GM13977 (cell line): ENCODE data around the gene DECR2.

Source experiments
- DNase-seq: peaks from one replicate; pipeline ENCODE4 v3.0.0; 2012; ENCODE audit warnings: low spot score
- in situ Hi-C: fragments of 300-500 bp; cut with MboI; formaldehyde crosslinking; loops from one replicate; pipeline ENCODE4 v1.12.0; 2022; ENCODE audit warnings: low sequenced_read_pairs, low pct_unique_long_range_greater_than_20kb, mixed read lengths, inconsistent platforms; ENCODE audit not compliant: unreplicated experiment
- TF ChIP-seq, protein P1 (sequence below): IDR thresholded peaks from 2 replicates; pipeline ENCODE4 v1.5.1; 2012; ENCODE audit warnings: mild to moderate bottlenecking, control low read depth; ENCODE audit not compliant: insufficient read depth; ENCODE audit errors: extremely low read depth, missing control alignments

The DECR2 gene

DNA sequence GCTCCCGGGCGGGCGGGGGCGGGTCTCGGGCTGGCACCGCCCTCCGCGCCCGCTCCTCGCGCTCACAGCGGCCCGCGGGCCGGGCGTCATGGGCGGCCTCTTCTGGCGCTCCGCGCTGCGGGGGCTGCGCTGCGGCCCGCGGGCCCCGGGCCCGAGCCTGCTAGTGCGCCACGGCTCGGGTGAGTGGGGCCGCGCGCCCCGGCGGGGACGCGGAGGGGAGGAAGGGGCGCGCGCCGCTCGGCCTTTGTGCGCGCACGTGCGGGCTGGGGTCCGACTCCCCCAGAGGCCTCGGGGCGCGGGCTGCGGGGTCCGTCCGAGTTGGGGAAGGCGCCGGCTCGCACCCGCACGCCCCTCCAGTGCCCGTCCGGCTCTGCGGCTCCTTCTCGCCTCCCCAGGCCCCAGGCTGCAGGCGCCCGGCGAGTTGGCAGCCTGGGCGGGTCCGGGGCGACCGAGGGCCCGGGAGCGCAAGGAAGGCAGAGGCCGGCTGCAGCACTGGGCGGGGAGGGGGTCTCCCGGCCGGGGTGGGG lies 4.5 kb upstream of the DECR2 start, which contains the start of gene NME4:
Gene NME4 (plus strand): TSS at position 65 of the 527 bp plus-strand sequence. CDS start 24 bp downstream, at position 89.
- in situ Hi-C loops, result no loop called here
- TF ChIP-seq, protein P1, sequence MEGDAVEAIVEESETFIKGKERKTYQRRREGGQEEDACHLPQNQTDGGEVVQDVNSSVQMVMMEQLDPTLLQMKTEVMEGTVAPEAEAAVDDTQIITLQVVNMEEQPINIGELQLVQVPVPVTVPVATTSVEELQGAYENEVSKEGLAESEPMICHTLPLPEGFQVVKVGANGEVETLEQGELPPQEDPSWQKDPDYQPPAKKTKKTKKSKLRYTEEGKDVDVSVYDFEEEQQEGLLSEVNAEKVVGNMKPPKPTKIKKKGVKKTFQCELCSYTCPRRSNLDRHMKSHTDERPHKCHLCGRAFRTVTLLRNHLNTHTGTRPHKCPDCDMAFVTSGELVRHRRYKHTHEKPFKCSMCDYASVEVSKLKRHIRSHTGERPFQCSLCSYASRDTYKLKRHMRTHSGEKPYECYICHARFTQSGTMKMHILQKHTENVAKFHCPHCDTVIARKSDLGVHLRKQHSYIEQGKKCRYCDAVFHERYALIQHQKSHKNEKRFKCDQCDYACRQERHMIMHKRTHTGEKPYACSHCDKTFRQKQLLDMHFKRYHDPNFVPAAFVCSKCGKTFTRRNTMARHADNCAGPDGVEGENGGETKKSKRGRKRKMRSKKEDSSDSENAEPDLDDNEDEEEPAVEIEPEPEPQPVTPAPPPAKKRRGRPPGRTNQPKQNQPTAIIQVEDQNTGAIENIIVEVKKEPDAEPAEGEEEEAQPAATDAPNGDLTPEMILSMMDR, result no peak
- DNase-seq, result peak; percentile 74

DNA sequence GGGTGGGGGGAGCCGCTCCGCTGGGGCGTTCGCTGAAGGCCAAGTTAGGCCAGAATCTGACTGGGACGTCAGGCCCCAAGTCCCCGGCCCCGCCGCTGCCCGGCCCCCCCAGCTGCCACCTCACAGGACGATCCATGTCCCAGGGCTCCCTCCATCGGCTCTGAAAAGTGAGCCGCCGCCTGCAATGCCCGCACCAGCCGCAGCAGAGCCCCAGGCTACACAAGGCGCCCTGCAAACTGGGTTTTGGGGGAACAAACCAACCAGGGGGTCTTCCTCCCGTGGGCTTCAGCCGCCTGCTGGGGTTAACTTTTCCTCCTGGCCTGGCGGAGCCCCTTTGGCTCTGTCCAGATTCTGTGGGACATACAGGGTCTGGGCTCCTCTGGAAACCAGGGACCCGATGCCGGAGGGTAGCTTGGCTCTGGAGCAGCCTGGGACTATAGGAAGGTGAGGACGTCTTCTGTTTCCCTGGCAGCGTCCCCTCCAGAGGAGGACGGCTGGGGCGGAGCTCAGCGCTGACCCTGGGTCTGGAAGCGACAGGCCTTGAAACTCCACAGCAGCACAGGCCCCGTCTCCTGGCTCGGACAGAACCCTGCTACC lies 3.9 kb upstream of the DECR2 start:
- TF ChIP-seq, protein P1, result no peak
- in situ Hi-C loops, result no loop called here

DNA sequence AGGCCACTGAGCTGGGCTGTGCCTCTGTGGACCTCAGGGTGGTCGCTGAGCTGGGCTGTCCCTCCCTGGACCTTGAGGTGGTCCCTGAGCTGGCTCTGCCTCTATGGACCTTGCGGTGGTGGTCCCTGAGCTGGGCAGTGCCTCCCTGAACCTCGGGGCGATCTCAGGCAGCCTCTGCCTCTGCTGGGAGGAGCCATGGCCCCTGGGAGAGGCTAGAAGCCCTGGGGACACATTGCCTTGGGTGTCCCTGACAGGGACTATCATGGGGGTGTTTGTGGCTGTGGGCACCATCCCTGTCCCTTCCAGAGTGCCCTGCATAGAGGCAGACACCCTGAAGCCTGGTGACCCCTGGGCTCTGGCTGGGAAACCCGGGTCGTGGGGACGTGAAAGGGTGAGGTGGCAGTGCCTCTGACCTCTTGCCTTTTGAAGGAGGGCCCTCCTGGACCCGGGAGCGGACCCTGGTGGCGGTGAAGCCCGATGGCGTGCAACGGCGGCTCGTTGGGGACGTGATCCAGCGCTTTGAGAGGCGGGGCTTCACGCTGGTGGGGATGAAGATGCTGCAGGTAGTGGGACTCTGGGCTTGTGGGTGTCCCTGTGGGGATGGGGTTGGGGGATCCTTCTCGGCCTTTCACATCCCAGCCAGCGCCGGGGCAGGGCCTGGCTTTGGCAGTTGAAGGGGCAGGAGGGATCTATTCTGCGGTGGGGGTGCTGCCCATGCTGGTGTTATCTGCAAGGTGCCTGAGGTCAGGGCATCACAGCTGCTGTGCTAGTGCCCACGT lies 2.9 kb upstream of the DECR2 start:
- no peak for DNase-seq
- in situ Hi-C loops, result no loop called here
- TF ChIP-seq, protein P1, result no peak

More for the DNA sequence above, 3.9 kb upstream of the DECR2 start:
- peak; percentile 60 for DNase-seq

DNA sequence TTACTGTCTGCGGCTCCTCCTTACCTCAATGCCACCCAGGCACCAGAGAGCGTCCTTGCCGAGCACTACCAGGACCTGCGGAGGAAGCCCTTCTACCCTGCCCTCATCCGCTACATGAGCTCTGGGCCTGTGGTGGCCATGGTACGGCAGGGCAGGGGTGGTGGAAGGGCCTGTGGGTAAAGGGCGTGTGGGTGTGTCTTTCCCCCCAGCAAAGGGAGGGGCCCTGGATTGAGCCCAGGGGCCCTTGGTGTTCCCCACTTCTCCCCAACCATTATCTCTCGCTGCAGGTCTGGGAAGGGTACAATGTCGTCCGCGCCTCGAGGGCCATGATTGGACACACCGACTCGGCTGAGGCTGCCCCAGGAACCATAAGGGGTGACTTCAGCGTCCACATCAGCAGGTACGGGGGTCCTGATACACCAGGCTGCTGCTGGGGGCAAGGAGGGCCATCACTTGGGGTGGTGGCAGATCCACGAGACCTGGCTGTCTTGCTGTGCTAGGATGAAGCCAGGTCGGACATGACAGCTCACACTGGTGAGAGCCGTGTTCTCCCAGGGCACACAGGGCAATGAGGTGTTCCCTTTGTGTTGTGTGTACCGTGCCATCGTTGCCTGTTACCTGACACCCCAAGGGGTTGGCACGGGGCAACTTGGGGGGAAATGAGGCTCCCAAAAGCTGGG lies 2.2 kb upstream of the DECR2 start:
- TF ChIP-seq, protein P1, result no peak
- in situ Hi-C loops, result no loop called here
- no peak for DNase-seq

DNA sequence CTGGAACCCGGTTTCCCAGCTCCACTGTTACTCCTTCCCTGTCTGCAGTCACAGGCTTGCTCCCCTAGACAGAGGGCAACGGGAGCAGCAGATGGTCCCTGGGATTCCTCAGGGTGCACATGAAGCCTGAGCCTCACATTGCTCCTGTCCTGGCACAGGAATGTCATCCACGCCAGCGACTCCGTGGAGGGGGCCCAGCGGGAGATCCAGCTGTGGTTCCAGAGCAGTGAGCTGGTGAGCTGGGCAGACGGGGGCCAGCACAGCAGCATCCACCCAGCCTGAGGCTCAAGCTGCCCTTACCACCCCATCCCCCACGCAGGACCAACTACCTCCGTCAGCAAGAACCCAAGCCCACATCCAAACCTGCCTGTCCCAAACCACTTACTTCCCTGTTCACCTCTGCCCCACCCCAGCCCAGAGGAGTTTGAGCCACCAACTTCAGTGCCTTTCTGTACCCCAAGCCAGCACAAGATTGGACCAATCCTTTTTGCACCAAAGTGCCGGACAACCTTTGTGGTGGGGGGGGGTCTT lies 1.6 kb upstream of the DECR2 start:
- TF ChIP-seq, protein P1, result no peak
- no peak for DNase-seq
- in situ Hi-C loops, result no loop called here

DNA sequence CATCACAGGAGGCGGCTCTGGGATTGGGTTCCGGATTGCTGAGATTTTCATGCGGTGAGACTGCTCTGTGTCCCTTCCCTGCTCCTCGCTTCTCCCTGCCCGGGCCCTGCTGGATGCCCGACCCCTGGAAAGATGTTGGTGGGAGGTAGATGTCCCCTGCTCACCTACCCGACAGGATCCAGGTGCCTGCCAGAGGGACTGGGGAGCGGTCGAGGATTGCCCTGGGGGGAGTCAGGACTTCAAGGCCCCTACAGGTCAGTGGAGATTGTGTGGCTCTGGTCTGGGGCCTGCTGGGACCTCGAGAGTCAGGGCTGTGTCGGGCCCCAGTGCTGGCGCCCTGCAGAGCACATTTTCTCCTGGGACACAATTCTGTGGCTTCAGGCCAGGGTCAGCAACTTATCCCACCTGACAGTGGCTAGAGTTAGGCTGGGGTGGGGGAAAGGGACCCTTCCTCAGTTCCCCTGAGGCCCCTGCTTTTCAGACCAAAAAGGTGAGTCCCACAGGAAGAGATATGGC lies 3.3 kb downstream of the DECR2 start:
- TF ChIP-seq, protein P1, result no peak
- in situ Hi-C loops, result no loop called here
- DNase-seq, result no peak
